A673 (cell line): Measurements from ENCODE around the gene MCAM. TPM values are rescaled to one million over a fixed set of nuclear protein-coding genes. Genes with fewer than 3 reads are reported as not detected.

Experiments used
- BruUV-seq: library from RNA; stranded (reverse); fragments of 400-500 nt; replicated peaks from 2 replicates; lab custom pipeline; 2021; lab: Mats Ljungman, UMichigan
- CTCF ChIA-PET: fragments of 300-600 bp; sonication (Branson Sonifier 250); formaldehyde crosslinking; loops from one replicate; lab custom pipeline; 2022; ENCODE audit warnings: antibody characterized with exemption; lab: Charles Lee
- POLR2A ChIA-PET: fragments of 300-600 bp; sonication (Branson Sonifier 250); formaldehyde crosslinking; loops from one replicate; lab custom pipeline; 2022; ENCODE audit warnings: antibody characterized with exemption; ENCODE audit not compliant: low non-redundant PET; lab: Charles Lee
- DNase-seq: peaks from one replicate; pipeline ENCODE4 v3.0.0-alpha.2; 2015; ENCODE audit warnings: low spot score
- H3K27ac ChIP-seq: fragments of 200-600 bp; sonication (generic); 2 replicates; pipeline ENCODE4 v1.5.1; 2016; ENCODE audit warnings: mixed run types, low read depth, mild to moderate bottlenecking, mixed read lengths, antibody characterized with exemption, low read length; ENCODE audit not compliant: poor library complexity, severe bottlenecking
- H3K27me3 ChIP-seq: fragments of 200-600 bp; sonication (generic); replicated peaks from 2 replicates; pipeline ENCODE4 v1.6.1; 2017; ENCODE audit warnings: mixed run types, low read depth, mild to moderate bottlenecking, mixed read lengths, antibody characterized with exemption, low read length; ENCODE audit not compliant: insufficient read depth, poor library complexity
- H3K36me3 ChIP-seq: fragments of 200-600 bp; sonication (generic); 2 replicates; pipeline ENCODE4 v1.6.1; 2016; ENCODE audit warnings: mixed run types, mild to moderate bottlenecking, mixed read lengths, antibody characterized with exemption, low read length; ENCODE audit not compliant: insufficient read depth, poor library complexity, severe bottlenecking
- H3K4me1 ChIP-seq: fragments of 200-600 bp; sonication (generic); 2 replicates; pipeline ENCODE4 v1.6.1; 2017; ENCODE audit warnings: mixed run types, mild to moderate bottlenecking, mixed read lengths, antibody characterized with exemption, low read length; ENCODE audit not compliant: insufficient read depth, poor library complexity, severe bottlenecking
- H3K4me3 ChIP-seq: fragments of 200-600 bp; sonication (generic); 2 replicates; pipeline ENCODE4 v1.5.1; 2016; ENCODE audit warnings: low read depth, mixed run types, mild to moderate bottlenecking, mixed read lengths, low read length; ENCODE audit not compliant: poor library complexity, severe bottlenecking
- H3K9me3 ChIP-seq: fragments of 200-600 bp; sonication (generic); 2 replicates; pipeline ENCODE4 v1.6.1; 2016; ENCODE audit warnings: mixed run types, low read depth, mild to moderate bottlenecking, mixed read lengths, antibody characterized with exemption, low read length; ENCODE audit not compliant: poor library complexity, severe bottlenecking
- CTCF ChIP-seq: fragments of 300-800, 200-600 bp; sonication (generic); conservative IDR thresholded peaks from 2 replicates; pipeline ENCODE4 v1.5.1; 2017; ENCODE audit warnings: low read depth, mild to moderate bottlenecking, antibody characterized with exemption, low read length, moderate library complexity, mixed read lengths
- EZH2 ChIP-seq: fragments of 200-600 bp; sonication (generic); IDR thresholded peaks from 2 replicates; pipeline ENCODE4 v1.6.1; 2017; ENCODE audit warnings: borderline replicate concordance, low read depth, mild to moderate bottlenecking, mixed read lengths, antibody characterized with exemption, low read length; ENCODE audit not compliant: poor library complexity, severe bottlenecking
- intact Hi-C: fragments of 100-400 bp; cut with micrococcal nuclease; formaldehyde crosslinking; loops from one replicate; pipeline ENCODE4 v1.10.0; 2022; ENCODE audit not compliant: unreplicated experiment
- total RNA-seq: library from RNA; stranded (reverse); gene quantifications from 2 replicates; pipeline ENCODE4 v1.2.3, GENCODE V29; 2021

The MCAM gene
- total RNA-seq, 1 experiment from 2014 or later: 14.4 TPM

GRCh38 chr11:119330237-119330636, 13.3 kb upstream of the MCAM start:
- TF ChIP-seq EZH2: no peak
- TF ChIP-seq CTCF: no peak
- no peak for DNase-seq
- Histone ChIP-seq H3K4me1 (peaks cover 8% of the 10 kb centered on the region), H3K27me3 (no peaks in the 10 kb centered on the region), H3K9me3 (no peaks in the 10 kb centered on the region), H3K36me3 (no peaks in the 10 kb centered on the region), H3K4me3 (no peak overlapping the region), H3K27ac (no peak overlapping the region)
- no TSS peak for BruUV-seq
- ChIA-PET CTCF (interaction anchor here (1.4 kb wide), 1 partner anchor 8 kb away, joined by 4 read pairs; no protein-coding TSS in a partner anchor), POLR2A (no interaction called here)
- intact Hi-C loops: loop anchor here (10.0 kb wide), 1 partner anchor 425 kb away; no protein-coding TSS in a partner anchor

GRCh38 chr11:119329320-119329719, 12.4 kb upstream of the MCAM start:
- no TSS peak for BruUV-seq
- ChIA-PET CTCF (interaction anchor here (1.4 kb wide), 1 partner anchor 9 kb away, joined by 4 read pairs; no protein-coding TSS in a partner anchor), POLR2A (no interaction called here)
- Histone ChIP-seq H3K4me1 (peaks cover 5% of the 10 kb centered on the region), H3K9me3 (no peaks in the 10 kb centered on the region), H3K4me3 (no peak overlapping the region), H3K27ac (no peak overlapping the region), H3K36me3 (no peaks in the 10 kb centered on the region), H3K27me3 (no peaks in the 10 kb centered on the region)
- TF ChIP-seq EZH2 (no peak), CTCF (no peak)
- DNase-seq: no peak
- intact Hi-C loops: no loop called here

- intact Hi-C loops: loop anchor here (5.0 kb wide), 2 partner anchors 117 to 222 kb away; partner anchors contain the start of genes CBL and DPAGT1
- Histone ChIP-seq H3K4me1 (peaks cover 12% of the 10 kb centered on the region), H3K27ac (no peak overlapping the region), H3K27me3 (no peaks in the 10 kb centered on the region), H3K36me3 (no peaks in the 10 kb centered on the region), H3K4me3 (no peak overlapping the region), H3K9me3 (no peaks in the 10 kb centered on the region)
- ChIA-PET CTCF (interaction anchor here (0.6 to 1.3 kb wide), 2 partner anchors 14 to 135 kb away, joined by 6 to 10 read pairs; no protein-coding TSS in a partner anchor), POLR2A (no interaction called here)
- DNase-seq: no peak
- TF ChIP-seq EZH2 (no peak), CTCF (no peak)
- BruUV-seq: no TSS peak
Measured at GRCh38 chr11:119324189-119324588, 7.3 kb upstream of the MCAM start.
